D721Med (cell line): ENCODE data around the gene AGAP2.

Experiments
- DNase-seq: peaks from one replicate; pipeline ENCODE4 v3.0.0; 2011; ENCODE audit warnings: low spot score; ENCODE audit not compliant: insufficient read length
- FAIRE-seq: peaks from 2 replicates; lab custom pipeline; 2011; peaks lifted over from hg19 to GRCh38; lab: Jason Lieb, UNC
- TF ChIP-seq, protein P1 (sequence below): IDR thresholded peaks from 2 replicates; pipeline ENCODE4 v1.5.1; 2012; ENCODE audit warnings: mild to moderate bottlenecking, control low read depth; ENCODE audit not compliant: insufficient read depth; ENCODE audit errors: missing control alignments

AGAP2 gene

DNA sequence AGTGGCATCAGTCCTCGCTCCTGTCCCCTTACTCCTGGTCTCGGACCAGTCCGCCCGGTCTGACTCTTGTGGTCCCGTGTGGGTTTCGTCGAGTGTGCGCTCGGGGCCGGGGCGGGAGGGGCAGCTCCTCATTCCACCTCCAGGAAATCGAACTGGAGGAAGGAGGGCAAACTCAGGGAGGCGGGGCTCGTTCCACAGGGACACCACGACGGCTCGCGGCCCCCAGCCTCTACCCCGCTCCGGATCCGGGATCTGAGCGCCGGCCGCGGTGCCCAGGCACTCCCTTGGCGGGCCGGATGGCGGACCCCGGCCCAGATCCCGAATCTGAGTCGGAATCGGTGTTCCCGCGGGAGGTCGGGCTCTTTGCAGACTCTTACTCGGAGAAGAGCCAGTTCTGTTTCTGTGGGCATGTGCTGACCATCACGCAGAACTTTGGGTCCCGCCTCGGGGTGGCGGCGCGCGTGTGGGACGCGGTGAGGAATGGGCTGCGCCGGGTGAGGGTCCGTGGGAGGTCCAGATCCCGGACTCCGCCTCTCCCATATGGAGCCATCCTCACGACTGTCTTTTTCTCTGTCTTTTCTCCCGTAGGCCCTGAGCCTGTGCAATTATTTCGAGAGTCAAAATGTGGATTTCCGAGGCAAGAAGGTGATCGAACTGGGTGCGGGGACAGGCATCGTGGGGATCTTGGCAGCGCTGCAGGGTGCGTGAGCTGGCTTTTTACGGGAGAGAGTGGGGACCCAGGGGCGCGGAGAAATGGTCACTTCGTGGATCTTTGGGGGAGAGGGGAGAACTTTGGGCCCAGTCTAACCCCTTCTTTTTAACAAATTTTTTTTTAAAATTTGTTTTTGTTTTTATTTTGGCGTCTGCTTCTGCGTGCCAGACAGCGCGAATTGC lies 34.1 kb upstream of the AGAP2 start, which contains the start of gene EEF1AKMT3:
TSS of gene EEF1AKMT3 (plus strand) at position 186 of the 894 bp plus-strand sequence. CDS start at position 297, 111 bp downstream.
- FAIRE-seq (no peak), DNase-seq (no peak)
- TF ChIP-seq, protein P1, sequence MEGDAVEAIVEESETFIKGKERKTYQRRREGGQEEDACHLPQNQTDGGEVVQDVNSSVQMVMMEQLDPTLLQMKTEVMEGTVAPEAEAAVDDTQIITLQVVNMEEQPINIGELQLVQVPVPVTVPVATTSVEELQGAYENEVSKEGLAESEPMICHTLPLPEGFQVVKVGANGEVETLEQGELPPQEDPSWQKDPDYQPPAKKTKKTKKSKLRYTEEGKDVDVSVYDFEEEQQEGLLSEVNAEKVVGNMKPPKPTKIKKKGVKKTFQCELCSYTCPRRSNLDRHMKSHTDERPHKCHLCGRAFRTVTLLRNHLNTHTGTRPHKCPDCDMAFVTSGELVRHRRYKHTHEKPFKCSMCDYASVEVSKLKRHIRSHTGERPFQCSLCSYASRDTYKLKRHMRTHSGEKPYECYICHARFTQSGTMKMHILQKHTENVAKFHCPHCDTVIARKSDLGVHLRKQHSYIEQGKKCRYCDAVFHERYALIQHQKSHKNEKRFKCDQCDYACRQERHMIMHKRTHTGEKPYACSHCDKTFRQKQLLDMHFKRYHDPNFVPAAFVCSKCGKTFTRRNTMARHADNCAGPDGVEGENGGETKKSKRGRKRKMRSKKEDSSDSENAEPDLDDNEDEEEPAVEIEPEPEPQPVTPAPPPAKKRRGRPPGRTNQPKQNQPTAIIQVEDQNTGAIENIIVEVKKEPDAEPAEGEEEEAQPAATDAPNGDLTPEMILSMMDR: no peak

DNA sequence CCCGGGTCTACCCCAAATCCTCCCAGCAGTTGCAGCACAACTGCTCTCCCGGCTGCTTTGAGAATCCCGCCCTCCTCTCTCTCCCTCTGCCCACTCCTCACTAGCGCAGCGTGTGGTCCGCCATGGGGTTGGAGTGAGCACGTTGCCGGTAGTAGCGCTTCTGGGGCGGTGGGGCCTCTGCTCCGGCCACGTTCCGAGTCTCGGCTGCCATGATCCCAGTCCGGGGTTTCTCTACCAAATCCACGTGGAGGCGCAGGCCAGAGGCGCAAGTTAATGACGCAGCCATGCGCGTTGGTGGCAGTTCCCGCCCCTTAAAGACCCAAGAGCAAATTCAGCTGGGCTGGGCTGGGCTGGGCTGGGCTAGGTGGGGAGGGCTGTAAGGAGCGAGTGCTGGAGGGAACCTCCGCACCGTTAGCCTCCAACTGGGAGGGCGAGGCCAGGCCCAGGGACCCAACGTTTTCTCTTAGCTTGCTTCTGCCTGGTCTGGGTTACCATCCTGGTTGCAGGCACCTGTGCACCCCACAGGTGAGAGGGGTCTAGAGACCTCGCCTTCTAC lies 33.4 kb upstream of the AGAP2 start, which contains the start of gene METTL1:
TSS of gene METTL1 (minus strand) at position 233 of the 556 bp plus-strand sequence. CDS start at position 211, 22 bp downstream.
- DNase-seq (peak; percentile 84), FAIRE-seq (no peak)
- TF ChIP-seq, protein P1: no peak

DNA sequence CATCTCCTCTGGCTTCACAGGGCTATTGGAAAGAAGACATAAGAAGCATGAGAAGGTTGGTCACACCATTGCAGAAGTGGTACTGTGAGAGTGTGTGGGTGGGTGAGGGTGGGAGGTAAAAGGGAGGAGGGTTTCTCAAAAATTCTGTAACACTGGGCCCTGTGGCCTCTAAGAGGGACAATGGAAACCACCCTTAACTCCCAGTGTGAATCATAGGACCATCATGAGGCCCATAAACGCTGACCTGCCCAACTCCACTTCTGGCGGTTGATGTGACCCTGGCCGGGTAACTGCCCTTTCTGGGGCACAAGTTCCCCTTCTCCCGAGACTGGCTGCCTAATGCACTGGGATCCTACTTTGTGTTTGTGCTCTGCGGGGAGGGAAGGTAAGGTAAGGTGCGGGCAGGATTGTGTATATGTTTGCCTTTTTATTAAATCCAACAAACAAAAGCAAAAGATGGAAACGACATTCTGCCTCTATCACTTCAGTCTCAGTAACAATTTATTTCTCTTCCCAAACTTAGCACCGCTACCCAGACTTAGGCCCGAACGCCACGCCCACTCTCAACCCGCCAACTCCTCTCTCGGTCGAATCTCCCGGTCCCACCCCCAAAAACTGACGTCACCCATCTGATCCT lies 32.8 kb upstream of the AGAP2 start:
- TF ChIP-seq, protein P1: no peak
- peak; percentile 70 for DNase-seq
- FAIRE-seq: no peak

DNA sequence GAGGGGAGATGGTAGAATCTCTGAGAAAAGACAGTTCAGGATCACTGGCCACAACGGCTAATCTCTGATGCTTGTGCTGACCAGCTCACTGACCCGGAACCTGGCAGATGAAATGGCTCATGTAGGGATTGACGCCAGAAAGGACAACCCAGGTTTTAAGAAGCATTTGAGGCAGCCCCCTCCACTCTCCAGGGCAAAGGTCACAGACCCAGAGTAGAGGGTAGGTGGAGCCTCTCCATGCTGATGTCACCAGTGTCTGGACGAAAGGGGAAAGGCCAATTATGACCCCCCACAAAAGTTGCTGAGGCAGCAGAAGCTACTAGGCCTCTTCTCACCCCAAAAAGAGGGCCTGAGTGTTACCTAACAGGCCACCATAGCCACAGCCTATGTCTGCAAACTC lies 32.2 kb upstream of the AGAP2 start:
- FAIRE-seq (no peak), DNase-seq (no peak)
- TF ChIP-seq, protein P1: no peak

DNA sequence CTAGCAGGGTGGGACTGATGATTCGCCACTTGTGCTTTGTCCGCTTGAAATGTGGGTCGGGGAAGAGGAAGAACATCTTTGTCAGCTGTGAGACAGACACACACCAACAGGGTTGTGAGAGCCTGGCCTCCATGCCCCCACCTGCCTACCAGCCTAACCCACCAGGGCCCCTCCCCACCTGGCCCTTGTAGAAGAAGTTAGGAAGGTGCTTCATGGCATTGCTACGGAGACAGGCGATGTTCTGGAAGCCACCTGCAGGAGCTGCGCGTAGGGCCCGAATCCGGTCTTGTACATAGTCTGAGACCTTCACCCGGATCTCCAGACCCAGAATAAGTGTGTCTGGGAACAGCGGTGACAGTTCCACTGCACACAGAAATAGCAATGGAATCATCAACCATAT lies 31.1 kb upstream of the AGAP2 start:
- FAIRE-seq (no peak), DNase-seq (no peak)
- TF ChIP-seq, protein P1: no peak

DNA sequence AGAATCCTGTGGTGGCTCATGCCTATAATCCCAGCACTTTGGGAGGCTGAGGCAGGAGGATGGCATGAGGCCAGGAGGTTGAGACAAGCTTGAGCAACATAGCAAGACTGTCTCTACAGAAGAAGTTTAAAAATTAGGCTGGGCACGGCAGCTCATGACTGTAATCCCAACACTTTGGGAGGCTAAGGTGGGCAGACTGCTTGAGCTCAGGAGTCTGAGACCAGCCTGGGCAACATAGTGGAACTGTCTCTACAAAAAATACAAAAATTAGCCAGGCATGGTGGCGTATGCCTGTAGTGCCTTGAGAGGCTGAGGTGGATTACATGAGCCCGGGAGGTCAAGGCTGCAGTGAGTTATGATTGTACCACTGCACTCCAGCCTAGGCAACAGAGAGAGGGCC lies 29.3 kb upstream of the AGAP2 start:
- DNase-seq (no peak), FAIRE-seq (no peak)
- TF ChIP-seq, protein P1: no peak
